Measurements from ENCODE around the gene RABEP1. TPM values are rescaled to one million over a fixed set of nuclear protein-coding genes. Genes with fewer than 3 reads are reported as not detected.

RABEP1 gene
- total RNA-seq, 4 donors from 2014 or later = 55.4 to 94.8 (median 87.2) TPM

- Histone ChIP-seq H3K9me3 (no peaks in the 10 kb centered on the region), H3K36me3 (no peaks in the 10 kb centered on the region), H3K4me3 (peak overlapping the region; percentile 48 to 81 (median 65)), H3K4me1 (peaks cover 28 to 38% of the 10 kb centered on the region in 2 donors), H3K27ac (peak overlapping the region; percentile 93 to 98 (median 97)), H3K27me3 (no peaks in the 10 kb centered on the region)
- peak; percentile 24 to 40 for ATAC-seq
- in situ Hi-C loops (cut with MboI; ENCODE audit: low sequenced_read_pairs in 4 of 4) = no loop called here
- intact Hi-C loops (cut with DNase I; ENCODE audit: low total_unique reads) = loop anchor here (5.0 kb wide), 2 partner anchors 90 kb away; partner anchors contain the start of gene ZNF594
- DNase-seq = peak in 1 of 2 donors; percentile 19
- TF ChIP-seq POLR2A (IDR thresholded peaks at IDR 0.05) (no peak), CTCF (IDR thresholded peaks at IDR 0.05 in 4 of 5, conservative IDR thresholded peaks at IDR 0.05 in 1 of 5) (no peak)
Measured at GRCh38 chr17:5282642-5283217, 646 bp downstream of the RABEP1 start.

GRCh38 chr17:5283571-5284315, 1.7 kb downstream of the RABEP1 start:
- Histone ChIP-seq H3K9me3 (no peaks in the 10 kb centered on the region), H3K4me3 (peak overlapping the region; percentile 48 to 81 (median 65)), H3K27ac (peak overlapping the region; percentile 93 to 98 (median 97)), H3K36me3 (no peaks in the 10 kb centered on the region), H3K4me1 (peaks cover 30 to 42% of the 10 kb centered on the region in 2 donors), H3K27me3 (no peaks in the 10 kb centered on the region)
- TF ChIP-seq POLR2A (IDR thresholded peaks at IDR 0.05) (peak in 1 of 2 donors; percentile 31), CTCF (IDR thresholded peaks at IDR 0.05 in 4 of 5, conservative IDR thresholded peaks at IDR 0.05 in 1 of 5) (no peak)
- in situ Hi-C loops (cut with MboI; ENCODE audit: low sequenced_read_pairs in 4 of 4) (no loop called here), intact Hi-C loops (cut with DNase I; ENCODE audit: low total_unique reads) (loop anchor here (1.0 to 5.0 kb wide), 3 partner anchors 89 to 136 kb away; partner anchors contain the start of genes NUP88 and ZNF594)
- ATAC-seq (peak; percentile 51 to 59), DNase-seq (peak in 1 of 2 donors; percentile 27)

- in situ Hi-C loops (cut with MboI; ENCODE audit: low sequenced_read_pairs in 4 of 4) = no loop called here
- Histone ChIP-seq H3K27ac (peak overlapping the region; percentile 93 to 98 (median 97)), H3K9me3 (no peaks in the 10 kb centered on the region), H3K27me3 (no peaks in the 10 kb centered on the region), H3K4me1 (peaks cover 35 to 43% of the 10 kb centered on the region in 2 donors), H3K36me3 (no peaks in the 10 kb centered on the region), H3K4me3 (no peak overlapping the region)
- ATAC-seq (no peak), DNase-seq (no peak)
- TF ChIP-seq POLR2A (IDR thresholded peaks at IDR 0.05) (no peak), CTCF (IDR thresholded peaks at IDR 0.05 in 4 of 5, conservative IDR thresholded peaks at IDR 0.05 in 1 of 5) (no peak)
- intact Hi-C loops (cut with DNase I; ENCODE audit: low total_unique reads) = loop anchor here (1.0 to 5.0 kb wide), 3 partner anchors 88 to 135 kb away; partner anchors contain the start of genes NUP88 and ZNF594
Measured at GRCh38 chr17:5284681-5285080, 2.6 kb downstream of the RABEP1 start.

- ATAC-seq (no peak), DNase-seq (no peak)
- Histone ChIP-seq H3K4me1 (peaks cover 37 to 43% of the 10 kb centered on the region in 2 donors), H3K4me3 (no peak overlapping the region), H3K27ac (peak overlapping the region in 3 of 4 donors; percentile 13 to 32 (median 27)), H3K27me3 (no peaks in the 10 kb centered on the region), H3K36me3 (no peaks in the 10 kb centered on the region), H3K9me3 (no peaks in the 10 kb centered on the region)
- intact Hi-C loops (cut with DNase I; ENCODE audit: low total_unique reads) = no loop called here
- TF ChIP-seq POLR2A (IDR thresholded peaks at IDR 0.05) (no peak), CTCF (IDR thresholded peaks at IDR 0.05 in 4 of 5, conservative IDR thresholded peaks at IDR 0.05 in 1 of 5) (no peak)
- in situ Hi-C loops (cut with MboI; ENCODE audit: low sequenced_read_pairs in 4 of 4) = no loop called here
Measured at GRCh38 chr17:5286846-5287245, 4.8 kb downstream of the RABEP1 start.

All from gastrocnemius medialis (tissue), 4 donors.